Activated T-cell treated with anti-CD3 and anti-CD28 coated beads for 48 hours (primary cell): ENCODE measurements around the gene SYNDIG1.

ENCODE experiments used
- DNase-seq: peaks from one replicate; pipeline ENCODE4 v3.0.0-alpha.2; 2020; ENCODE audit warnings: low read depth

SYNDIG1 gene

DNA sequence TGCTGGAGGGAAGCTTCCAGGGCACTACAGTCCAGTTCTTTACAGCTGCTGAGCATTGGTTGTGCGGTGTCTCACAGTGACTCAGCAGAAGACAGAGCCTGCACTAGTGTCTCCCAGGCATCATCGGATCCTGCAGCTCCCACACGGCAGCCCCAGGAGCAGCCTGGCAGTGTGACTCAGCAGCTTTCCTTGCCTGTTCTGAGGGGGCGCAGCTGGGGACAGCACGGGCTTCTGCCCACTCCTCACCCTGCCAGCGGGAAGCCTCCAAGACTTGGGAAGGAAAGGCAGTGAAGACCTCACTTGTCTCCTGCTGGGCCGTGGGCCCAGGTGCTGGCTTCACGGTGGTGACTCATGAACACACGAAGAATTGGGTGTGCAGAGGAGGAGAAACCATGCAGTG, 165.4 kb downstream of the SYNDIG1 start:
- no peak for DNase-seq

- DNase-seq = no peak
Observed at GRCh38 chr20:24636626-24637025, 167.2 kb downstream of the SYNDIG1 start.

GRCh38 chr20:24637087-24637486, 167.7 kb downstream of the SYNDIG1 start:
- no peak for DNase-seq

GRCh38 chr20:24637941-24638340, 168.5 kb downstream of the SYNDIG1 start:
- DNase-seq = no peak

GRCh38 chr20:24638591-24639548, 169.4 kb downstream of the SYNDIG1 start:
- no peak for DNase-seq

GRCh38 chr20:24640276-24640675, 170.8 kb downstream of the SYNDIG1 start:
- no peak for DNase-seq

- no peak for DNase-seq
Observed at GRCh38 chr20:24640686-24641085, 171.3 kb downstream of the SYNDIG1 start.

DNA sequence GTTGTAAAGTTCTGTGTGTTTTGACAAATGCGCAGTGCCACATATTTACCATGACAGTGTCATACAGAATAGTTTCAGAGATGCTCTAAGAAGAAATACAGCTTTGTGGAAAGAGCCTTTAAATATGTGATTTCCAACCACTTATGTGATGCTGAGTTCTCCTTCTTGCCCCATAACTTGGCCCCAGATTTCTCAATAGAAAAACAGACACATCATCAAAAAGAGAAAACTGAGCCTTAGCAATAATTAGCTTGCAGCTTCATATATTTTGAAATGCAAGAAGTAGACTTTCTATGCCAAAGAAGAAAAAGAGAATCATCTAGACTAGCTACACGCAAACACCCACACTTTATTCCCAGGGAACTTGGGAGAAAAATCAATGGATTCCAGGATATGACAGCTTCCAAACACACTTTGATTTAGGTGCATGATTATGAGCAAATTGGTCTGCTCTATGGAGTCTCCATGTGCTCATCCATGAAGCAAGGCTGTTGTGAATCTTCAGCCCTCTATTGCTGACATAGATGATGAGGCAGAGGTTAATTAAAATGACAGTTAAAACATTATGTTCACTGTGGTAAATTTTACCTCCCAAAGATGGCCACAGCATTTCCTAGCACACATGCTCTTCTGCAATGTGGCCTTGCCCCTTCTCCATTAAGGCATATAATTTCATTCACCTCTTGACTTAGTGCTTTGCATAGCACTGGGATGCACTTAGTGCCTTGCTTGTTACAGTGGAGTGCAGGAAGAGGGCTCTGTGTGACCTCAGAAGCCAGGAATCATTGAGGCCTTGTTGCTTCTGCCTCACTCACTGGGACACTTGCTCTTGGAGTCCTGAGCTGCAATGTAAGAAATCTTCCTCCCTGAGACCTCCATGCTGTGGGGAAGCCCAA, 174.6 kb downstream of the SYNDIG1 start:
- DNase-seq = no peak

GRCh38 chr20:24646321-24646720, 176.9 kb downstream of the SYNDIG1 start:
- no peak for DNase-seq

DNA sequence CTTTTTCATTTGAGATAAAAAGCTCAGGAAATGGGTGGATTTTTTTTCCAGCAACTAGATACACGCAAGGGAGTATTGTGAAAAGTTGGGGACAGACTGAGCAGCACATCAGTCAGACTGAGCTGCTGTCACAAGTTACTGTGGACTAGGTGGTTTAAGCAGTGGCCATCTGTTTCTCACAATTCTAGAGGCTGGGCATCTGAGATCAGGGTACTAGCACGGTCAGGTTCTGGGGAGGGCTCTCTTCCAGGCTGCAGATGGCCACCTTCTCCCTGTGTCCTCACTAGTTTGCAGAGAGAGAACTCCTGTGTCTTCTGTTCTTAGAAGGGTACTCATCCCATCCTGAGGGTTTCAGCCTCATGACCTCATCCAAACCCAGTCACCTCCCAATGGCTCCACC, 178.3 kb downstream of the SYNDIG1 start:
- DNase-seq = no peak

DNA sequence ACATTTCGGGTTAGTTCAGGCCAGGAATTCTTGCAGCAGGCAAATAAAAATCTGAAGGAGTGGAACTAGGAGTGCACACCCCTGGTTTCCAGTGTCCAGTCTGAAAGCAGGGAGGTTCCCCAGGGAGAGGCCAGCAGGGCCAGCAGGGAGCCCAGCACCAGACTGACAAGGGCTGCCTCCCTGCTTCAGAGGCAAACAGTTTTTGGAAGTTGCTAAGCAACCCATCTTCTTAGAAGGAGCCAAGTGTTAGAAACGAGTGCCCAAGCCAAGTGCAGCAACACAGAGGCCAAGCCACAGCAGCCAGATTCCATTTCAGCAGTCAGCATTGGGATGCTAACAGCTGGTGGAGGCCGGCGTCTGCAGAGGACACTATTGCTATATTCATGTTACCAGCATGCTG, 179.1 kb downstream of the SYNDIG1 start:
- DNase-seq = no peak

DNA sequence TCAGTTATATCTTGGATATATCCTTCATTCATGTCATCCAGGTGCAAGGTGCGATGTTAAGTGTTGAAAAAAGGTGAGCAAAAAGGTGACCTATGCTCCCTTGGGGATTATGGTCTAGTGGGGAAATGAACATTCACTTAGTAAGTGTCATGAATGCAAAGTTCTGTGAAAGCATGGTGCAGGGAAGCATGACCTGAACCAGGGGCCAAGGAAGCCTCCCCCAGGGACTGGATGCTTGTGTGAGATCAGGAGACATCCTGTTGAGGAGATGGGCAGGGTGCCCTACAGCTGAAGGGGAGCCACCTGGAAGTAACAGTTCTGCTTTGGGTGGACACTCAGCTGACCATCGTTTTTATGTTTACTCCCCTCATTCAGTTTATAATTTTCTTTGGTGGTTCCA, 179.5 kb downstream of the SYNDIG1 start:
- DNase-seq = no peak

- DNase-seq = no peak
Observed at GRCh38 chr20:24649787-24650490, 180.5 kb downstream of the SYNDIG1 start.

DNA sequence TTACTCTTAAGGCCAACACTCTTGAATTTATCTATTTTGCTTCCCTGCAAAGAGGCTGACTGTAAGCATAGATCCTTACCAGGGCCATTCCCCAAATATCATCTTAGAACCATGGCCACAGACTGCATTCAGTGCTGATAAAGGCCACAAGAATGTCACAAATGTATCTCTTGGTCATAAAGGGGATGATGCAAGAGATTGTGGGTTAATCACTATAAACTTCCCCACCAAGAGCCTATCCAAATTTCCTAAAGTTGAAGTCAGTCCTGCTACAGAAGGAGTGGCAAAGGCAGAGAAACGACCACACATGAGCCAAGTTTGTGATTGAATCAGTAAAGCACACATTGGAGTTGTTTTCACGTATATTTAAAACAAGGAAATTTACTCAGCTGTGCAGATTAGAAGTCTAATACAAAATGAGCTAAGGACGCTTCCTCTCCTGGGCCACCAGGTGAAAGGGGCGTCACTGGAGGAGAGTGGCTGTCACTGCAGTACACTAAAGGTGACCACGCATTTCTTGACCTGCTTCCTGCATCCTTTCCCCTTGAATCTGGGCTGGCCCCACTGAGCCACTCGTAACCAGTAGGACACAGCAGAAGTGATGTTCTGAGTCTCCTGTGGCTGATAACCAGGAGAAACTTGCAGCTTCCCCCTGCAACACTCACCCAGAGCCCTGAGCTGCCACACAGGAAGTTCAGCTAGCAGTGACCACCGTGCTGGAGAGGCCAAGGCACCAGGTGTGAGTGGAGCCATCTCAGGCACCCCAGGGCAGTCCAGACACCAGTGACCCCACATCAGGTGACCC, 181.9 kb downstream of the SYNDIG1 start:
- no peak for DNase-seq

DNA sequence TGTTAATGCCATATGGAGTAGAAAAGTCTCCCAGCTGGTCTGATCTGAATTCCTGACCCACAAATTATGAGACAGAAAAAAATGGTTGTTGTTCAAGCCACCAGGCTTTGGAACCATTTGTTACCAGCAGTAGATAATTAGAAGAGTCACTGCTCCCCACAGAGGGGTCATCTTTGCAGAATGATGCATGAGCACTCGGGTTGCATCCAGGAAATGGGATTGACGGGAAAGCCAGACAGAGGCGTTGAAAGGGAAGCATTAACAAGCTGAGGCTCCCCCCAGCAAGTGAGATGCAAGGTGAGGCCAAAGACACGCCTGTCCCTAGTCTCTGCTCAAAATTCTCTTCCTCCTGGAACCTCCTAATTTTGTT, 182.5 kb downstream of the SYNDIG1 start:
- no peak for DNase-seq

- DNase-seq = no peak
Observed at GRCh38 chr20:24653306-24653705, 183.9 kb downstream of the SYNDIG1 start.

DNA sequence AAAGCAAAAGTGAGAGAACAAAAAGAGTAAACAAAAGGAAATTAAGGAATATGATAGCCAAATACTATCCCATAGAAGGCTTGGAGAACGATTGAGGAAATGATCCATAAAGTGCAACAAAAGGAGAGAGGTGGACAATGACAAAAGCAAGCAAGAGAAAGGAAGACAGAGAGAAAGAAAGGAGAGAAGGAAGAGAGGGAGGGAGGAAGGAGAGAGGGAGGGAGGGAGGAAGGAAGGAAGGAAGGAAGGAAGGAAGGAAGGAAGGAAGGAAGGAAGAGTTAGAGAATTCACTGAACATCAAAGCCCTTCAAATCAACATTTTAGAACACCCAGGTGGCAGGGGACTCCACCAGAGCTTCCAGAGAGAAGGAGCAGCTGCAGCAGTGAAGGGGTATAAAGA, 185.0 kb downstream of the SYNDIG1 start:
- no peak for DNase-seq

DNA sequence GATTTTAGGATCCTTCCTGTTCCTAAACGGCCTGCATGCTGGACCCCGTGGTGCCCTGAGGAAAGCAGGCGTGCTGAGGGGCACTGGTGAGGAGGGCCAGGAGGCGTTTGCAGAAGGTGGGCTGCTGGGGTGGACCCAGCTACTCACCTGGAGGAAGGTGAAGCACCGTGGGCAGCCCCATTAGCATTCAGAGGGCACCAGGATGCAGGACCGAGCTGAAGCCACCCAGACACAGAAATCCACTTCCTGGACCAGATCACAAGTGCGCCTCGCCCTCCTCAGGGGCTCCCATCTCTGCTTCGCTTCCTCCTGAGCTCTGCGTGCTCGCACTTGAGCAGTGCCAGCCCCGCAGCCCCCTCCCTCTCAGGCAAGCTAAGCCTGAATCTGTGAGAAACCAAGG, 187.0 kb downstream of the SYNDIG1 start:
- DNase-seq = no peak

DNA sequence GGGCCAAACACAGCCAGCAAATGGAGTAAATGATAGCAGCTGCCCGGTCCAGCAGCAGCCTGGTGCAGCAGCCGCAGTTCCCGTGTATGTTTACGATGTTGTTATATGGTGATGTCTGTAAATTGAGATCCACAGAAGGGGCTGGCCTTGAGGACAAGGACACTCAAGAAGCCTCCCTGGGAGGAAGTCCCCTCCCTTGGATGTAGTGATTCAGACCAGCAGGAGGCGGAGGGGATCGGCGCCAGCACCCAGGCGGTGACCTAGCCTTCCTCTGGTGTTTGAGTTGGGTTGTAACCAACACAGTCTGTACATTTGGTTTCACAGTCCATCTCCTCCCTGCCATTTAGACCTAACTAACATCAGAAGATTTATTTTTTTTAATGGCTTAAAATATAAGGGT, 187.8 kb downstream of the SYNDIG1 start:
- no peak for DNase-seq

GRCh38 chr20:24657878-24658620, 188.6 kb downstream of the SYNDIG1 start:
- no peak for DNase-seq
